Fibroblast of upper back skin (primary cell): Measurements from ENCODE around the gene ADGRA3.

Source experiments
- DNase-seq: peaks from one replicate; pipeline ENCODE4 v3.0.0-alpha.2; 2013

Gene ADGRA3

GRCh38 chr4:22348410-22348809 is 167.5 kb downstream of the ADGRA3 start:
- peak; percentile 83 for DNase-seq

- DNase-seq = no peak
Measured at GRCh38 chr4:22345678-22346077, 170.2 kb downstream of the ADGRA3 start.

- DNase-seq = no peak
Measured at GRCh38 chr4:22345055-22345454, 170.8 kb downstream of the ADGRA3 start.

GRCh38 chr4:22343606-22344005 is 172.3 kb downstream of the ADGRA3 start:
- no peak for DNase-seq

GRCh38 chr4:22339491-22339890 is 176.4 kb downstream of the ADGRA3 start:
- DNase-seq = no peak

GRCh38 chr4:22338796-22339195 is 177.1 kb downstream of the ADGRA3 start:
- no peak for DNase-seq
